ENCODE data around the gene PUM2.

Gene PUM2

DNA sequence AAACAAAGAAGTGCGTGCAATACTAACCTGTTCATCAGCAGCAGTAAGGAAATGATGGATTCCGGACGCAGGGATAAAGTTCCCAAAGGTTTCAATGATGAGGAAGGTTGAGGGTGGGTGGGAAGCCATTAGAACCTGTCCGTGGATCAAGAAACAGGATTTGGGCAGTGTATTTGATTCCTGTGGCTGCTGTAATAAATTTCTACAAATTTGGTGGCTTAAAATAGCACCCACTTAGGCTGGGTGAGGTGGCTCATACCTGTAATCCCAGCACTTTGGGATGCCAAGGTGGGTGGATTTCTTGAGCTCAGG lies 120.6 kb downstream of the PUM2 start:
- DNase-seq (ENCODE audit: low spot score): no peak

DNA sequence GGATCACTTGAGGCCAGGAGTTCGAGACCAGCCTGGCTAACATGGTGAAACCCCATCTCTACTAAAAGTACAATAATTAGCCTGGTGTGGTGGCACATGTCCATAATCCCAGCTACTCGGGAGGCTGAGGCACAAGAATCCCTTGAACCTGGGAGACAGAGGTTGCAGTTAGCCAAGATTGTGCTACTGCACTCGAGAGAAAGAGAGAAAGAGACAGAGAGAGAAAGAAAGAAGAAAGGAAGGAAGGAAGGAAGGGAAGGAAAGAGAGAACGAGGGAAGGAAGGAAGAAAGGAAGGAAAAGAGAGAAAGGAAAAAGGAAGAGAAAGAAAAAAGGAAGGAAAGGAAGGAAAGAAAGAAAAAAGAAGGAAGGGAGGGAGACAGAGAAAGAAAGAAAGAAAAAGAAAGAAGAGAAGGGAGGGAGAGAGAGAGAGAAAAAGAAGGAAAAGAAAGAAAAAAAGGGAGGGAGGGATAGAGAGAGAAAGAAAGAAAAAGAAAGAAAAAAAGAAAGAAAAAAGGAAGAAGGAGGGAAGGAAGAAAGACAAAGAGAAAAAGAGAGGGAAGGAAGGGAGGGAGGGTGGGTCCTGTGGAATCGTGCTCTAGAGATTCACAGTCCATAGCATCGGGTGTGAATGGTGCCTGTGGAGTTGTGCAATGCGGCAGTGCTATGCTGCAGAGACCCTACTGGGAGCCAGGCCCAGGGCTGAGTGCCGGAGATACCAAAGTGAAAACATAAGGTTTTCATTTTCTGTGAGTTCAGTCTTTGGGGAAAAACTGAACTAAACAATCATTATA lies 121.1 kb downstream of the PUM2 start:
- no peak for DNase-seq (ENCODE audit: low spot score)

DNA sequence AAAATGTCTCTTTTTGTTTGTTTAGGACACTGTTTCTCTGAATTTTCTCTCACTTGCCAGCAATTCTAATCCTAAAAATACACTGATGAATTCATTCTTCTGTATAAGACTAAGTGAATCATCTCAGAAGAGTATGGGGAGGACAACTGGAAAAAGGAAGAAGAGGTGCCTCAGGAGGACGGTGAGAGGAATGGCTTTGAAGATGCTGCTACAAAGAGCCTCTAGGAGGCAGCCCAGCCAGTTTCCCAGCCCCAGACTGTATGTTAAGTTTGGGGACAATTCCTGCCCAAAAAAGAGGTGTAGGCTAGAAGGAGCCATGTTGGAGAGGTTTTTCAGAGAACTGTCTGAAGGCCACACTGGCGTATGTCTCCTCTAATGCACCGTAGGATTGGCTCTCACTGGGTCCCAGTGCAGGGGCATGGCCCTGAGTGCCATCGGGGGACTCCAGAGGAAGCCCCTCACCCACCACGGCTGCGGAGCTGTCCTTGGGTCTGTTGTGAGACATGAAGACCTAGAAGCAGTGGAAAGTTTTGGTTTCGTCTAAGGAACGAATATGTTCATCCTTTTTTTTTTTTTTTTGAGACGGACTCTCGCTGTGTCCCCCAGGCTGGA lies 122.6 kb downstream of the PUM2 start:
- DNase-seq (ENCODE audit: low spot score): no peak

DNA sequence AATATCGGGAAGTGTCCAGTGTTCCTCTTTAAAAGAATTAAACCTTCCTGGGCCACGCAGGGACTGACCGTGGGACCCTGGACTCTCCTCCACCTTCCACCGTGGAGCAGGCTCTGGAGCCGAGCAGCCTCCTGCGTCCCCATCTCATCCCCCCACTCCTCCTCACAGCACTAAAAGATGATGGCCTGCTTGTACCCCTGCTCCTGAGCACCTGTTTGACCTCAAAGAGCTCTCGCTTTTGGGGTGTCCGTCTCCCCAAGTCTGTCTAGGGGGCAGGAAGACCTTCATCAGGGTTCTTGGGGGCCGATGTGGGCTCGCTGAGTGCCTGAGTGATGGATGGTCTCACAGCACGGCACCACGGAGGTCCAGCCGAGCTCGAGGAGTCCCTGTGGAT lies 124.5 kb downstream of the PUM2 start:
- no peak for DNase-seq (ENCODE audit: low spot score)

DNA sequence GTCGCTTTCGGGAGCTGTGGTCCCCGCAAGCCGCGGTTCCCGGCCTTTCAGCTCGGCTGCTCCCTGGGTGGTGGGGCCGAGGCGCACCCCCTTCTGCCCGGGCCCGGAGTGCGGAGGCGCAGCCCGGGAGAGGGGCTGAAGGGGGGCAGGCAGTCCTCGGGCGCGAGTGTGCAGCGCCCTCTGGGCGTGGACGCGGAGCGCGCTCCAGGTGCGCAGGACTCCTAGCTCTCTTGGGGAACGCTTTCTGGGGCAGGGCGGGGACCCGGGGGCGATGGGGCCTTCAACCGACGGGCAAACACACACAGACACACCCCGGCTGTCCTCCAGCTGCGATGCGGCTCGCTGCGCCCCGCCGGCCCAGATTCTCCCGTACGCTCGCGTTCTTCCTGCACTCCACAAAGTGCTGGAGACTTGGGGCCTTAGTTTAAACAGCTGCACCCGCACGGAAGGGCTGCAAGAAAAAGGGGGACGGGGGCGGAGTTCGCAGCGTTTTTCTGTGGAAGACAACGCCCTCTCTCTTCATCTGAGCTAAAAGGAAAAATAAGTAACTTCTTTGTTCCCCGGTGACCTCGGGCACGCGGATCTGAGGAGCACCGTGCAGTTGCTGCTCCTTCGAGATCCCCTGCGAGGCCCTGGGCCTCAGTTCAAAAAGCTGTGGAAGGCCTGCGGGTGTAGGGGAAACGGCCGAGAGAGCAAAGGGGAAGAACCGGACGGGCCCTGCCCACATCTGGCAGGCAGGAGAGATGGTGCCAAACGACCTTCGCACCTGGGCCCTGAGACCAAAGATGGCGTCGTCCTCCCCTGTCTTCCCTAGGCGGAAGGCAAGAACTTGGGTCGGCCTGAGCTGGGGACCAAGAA lies 125.1 kb downstream of the PUM2 start:
- no peak for DNase-seq (ENCODE audit: low spot score)

DNA sequence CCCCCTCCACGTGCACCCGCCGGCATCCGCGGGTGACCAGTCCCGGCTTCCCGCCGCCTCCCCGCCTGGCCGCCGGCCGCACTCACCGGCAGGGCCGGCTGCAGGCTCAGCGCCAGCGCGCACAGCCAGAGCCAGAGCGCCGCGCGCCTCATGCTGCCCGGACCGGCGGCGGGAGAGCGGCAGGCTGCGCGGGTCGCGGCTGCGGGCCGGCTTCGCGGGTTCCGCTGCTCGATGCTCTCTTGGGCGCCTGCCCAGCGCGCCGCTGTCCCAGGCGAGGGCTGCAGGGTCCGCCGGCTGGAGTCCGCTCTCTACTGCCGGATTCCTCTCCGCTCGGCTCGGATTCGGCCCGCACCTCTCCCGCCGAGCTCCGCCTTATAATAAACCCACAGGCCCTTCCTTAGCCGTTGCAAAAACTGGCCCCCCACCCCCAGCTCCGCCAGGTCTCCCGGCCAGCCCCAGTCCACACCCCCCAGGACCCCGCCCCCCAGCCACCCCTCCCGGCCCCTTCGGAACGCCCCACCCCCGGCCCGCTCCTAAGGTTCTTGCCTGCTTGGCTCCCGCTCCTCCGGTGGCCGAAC lies 125.8 kb downstream of the PUM2 start, which contains the start of gene SDC1:
Gene SDC1 (minus strand): TSS at position 415 of the 578 bp plus-strand sequence. CDS start 263 bp downstream, at position 152.
- DNase-seq (ENCODE audit: low spot score): no peak

DNA sequence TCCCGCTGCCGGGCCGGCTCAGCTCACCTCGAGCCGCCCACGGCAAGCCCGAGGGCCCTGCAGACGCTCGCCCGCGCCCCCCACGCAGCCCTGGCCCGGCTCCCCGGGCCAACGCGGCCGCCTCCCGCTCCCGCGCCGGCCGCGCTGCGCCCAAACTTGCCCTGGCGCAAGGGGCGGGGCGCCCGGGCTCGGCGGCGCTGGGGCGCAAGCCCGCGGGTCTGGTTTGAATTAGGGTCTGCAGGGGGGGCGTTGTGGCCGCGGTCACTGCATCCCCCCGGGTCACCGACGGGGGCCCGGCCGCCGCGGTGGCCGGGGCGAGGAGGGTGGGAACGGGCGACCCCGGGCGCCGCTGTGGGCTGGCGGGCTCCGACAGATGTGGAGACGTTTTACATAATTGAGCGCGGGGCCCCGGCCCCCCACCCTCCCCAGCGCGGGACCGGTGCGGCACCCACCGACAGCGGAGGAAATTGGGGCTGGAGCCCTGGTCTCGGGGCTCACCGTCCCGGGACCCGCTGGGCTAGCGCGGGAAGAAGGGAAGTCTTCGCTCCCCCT lies 126.4 kb downstream of the PUM2 start:
- DNase-seq (ENCODE audit: low spot score): no peak

DNA sequence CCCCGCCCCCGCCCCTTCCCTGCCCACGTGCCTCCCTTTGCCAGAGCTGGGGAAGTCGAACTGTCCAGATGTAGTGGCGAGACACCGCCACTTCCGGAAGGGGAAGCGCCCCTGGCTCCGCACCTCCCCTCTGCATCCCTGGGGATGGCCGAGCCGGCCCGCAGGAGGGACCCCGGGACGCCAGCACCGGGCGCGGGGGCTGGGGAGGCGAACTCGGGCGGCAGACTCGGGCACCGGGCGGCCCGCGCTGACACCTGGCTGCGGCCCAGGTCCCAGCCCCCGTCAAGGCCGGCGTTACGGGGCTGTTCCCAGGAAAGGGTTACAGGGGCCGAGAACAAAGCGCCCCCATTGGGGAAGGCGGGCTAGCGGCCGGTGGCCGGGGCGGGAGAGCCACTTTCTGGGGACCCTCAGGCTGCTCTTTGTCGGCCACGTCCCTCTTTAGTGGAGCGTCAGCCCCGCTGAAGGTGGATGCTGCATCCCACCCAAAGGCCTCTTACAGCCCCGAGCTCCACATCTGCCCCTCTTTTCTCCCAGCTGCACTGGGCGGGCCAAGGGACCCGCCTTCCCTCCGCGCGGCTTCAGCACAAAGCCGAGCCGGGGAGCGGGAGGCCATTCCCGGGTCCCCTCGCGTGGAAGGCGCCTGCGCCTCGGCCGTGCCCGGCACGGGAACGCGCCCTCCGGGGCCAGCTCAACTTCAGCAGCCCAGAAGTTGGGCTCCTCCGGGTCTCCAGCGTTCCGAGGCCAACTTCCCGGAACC lies 127.1 kb downstream of the PUM2 start:
- no peak for DNase-seq (ENCODE audit: low spot score)

DNA sequence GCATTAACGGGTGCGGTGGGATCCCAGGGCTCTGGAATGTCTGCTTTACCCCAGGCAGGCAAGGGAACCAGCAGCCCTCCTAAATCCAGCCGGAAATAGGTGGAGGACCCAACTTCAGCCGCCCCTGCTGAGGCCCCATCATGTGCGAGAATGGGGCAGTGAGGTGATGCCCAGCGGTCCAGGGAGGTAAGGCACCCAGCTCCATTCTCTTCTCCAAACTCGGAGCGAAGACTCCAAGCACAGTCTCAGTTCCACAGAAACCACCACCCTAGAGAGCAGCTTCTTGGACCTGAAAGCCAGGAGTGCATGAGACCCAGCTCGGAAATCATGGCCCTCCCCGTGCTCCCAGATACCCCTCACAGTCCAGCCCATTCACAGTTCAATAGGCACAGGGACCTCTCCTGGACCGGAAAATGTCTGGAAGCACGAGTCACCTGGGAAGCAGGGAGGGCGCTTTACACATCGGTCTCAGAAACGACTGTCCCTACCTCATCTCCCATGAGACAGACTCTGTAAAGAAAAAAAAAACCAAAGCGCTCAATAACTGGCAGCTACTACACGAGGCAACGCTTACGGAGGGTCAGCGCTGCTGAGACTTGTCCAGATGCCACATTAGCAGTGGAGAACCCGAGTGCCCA lies 127.8 kb downstream of the PUM2 start:
- no peak for DNase-seq (ENCODE audit: low spot score)

DNA sequence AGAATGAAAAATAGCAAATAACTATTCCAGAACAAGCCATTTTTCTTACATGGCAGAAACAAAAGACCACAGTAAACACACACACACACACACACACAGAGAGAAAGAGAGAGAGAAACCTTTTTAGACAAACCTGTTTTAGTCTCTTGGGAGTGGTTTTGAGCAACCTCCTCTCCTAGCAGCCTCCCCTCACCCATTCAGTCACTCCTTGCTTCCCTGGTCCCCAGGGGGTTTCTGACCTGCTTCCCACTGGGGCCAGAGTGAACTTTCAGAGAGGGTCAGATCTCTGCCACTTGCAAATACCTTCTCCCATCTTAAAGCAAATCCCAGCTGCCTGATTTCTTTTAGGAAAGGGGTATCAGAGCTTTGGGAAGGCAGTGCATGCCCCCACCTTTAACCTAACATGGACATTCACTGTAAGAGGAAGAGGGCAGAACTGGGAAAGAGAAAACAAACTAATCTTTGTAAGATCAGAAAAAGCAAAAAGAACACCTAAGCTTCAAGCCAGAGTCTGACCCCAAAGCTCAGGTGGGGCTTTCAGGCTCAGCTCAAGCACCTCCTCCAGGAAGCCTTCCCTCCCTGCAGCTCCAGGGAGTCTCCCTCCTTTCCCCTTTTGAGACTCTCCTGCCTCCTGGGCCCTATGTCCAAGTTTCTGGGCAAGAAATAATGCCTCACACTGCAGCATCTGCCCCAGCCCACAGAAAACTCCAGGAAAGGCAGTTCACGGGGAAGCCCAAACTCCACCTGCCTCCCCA lies 128.5 kb downstream of the PUM2 start:
- DNase-seq (ENCODE audit: low spot score): no peak

DNA sequence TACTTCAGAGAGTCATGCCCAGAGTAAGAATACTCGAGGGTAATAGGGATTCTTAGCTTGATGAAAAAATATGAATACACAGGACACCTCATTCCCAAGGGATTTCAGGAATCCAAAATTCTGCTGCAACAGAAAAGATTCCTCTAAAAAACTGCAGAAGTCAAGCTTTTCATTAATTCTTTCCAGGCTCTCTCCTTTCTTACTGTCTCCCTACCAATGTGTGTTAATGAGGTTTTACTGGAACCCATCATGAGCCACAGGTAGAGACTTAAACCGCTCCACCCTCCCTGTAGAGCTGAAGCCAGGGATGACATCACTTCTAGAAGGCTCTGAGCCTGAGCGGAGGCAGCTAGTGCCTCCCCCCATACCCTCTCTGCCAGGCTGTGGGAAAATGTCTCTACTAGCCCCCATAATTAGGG lies 129.1 kb downstream of the PUM2 start:
- DNase-seq (ENCODE audit: low spot score): no peak

GRCh38 chr2:20220806-20221554 lies 129.7 kb downstream of the PUM2 start:
- no peak for DNase-seq (ENCODE audit: low spot score)

GRCh38 chr2:20219763-20220380 lies 130.8 kb downstream of the PUM2 start:
- DNase-seq (ENCODE audit: low spot score): no peak

- no peak for DNase-seq (ENCODE audit: low spot score)
Measured at GRCh38 chr2:20218331-20219320, 132.0 kb downstream of the PUM2 start.

- no peak for DNase-seq (ENCODE audit: low spot score)
Measured at GRCh38 chr2:20217041-20217970, 133.3 kb downstream of the PUM2 start.

DNA sequence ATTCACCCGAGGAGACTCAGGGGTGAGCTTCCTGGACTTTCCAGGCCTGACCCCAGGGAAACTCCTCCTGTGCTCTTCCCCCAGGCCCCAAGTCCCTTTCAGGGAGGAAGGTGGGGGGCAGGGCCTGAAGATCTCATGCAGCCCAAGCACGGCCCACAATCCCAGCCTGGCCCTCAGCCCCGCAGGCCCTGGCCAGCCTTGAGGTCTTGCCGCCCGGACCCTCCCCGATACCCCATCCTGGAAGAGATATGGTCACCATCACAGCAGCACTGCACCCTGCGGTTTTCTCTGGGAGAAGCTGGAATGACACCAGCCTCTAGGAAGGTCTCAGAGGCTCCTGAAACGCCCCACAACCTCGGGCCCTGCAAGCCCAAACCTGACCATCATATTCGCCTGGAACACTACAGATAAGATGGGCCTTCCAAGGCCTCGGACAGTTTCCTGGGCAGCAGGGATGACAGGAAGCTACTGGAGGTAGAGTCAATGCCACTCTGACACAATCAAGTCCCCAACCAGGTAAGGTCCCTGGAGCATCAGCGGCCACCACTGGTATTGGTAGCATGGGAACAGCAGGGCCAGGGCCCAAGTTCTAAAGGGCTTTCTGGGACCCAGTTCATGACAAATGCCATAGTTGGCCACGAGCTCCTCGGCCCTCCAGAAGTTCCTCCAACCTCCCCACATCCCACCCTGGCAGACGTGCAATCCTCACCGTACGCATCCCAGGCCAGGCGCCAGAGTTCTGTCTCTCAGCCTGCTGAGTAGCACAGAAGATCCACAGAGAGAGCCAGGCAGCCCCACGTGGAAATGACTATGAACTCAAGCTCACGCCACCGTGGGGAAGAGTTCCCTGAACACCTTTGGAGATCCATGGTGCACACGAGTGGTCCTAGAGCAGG lies 134.3 kb downstream of the PUM2 start:
- DNase-seq (ENCODE audit: low spot score): no peak
